Calu3 (cell line): ENCODE measurements around the gene TBXA2R. TPM values are rescaled to one million over a fixed set of nuclear protein-coding genes. Genes with fewer than 3 reads are reported as not detected.
"Not testable (repeated sequence)": the region's sequence is repeated elsewhere in the genome, so short reads cannot be mapped to it uniquely, and the experiment has no call there.

Experiments used
- BruUV-seq: library from RNA; stranded (reverse); fragments of 400-500 nt; replicated peaks from 2 replicates; lab custom pipeline; 2021; lab: Mats Ljungman, UMichigan
- CTCF ChIA-PET: fragments of 300-600 bp; sonication (Branson Sonifier 250); formaldehyde crosslinking; loops from one replicate; lab custom pipeline; 2022; ENCODE audit warnings: antibody characterized with exemption; lab: Charles Lee
- DNase-seq: peaks from one replicate; pipeline ENCODE4 v3.0.0; 2022
- H3K27ac Mint-ChIP-seq: one replicate; pipeline ENCODE4 v1.8.0; 2022; ENCODE audit warnings: mixed read lengths; ENCODE audit not compliant: unreplicated experiment
- H3K27me3 Mint-ChIP-seq: one replicate; pipeline ENCODE4 v1.8.0; 2022; ENCODE audit warnings: mixed read lengths; ENCODE audit not compliant: unreplicated experiment
- H3K36me3 Mint-ChIP-seq: one replicate; pipeline ENCODE4 v1.8.0; 2022; ENCODE audit warnings: mild to moderate bottlenecking, moderate library complexity, mixed read lengths; ENCODE audit not compliant: insufficient read depth, unreplicated experiment
- H3K4me1 Mint-ChIP-seq: one replicate; pipeline ENCODE4 v1.8.0; 2022; ENCODE audit warnings: mild to moderate bottlenecking, low read depth, mixed read lengths; ENCODE audit not compliant: unreplicated experiment
- H3K4me3 Mint-ChIP-seq: one replicate; pipeline ENCODE4 v1.8.0; 2022; ENCODE audit warnings: mild to moderate bottlenecking, low read depth, moderate library complexity, mixed read lengths; ENCODE audit not compliant: unreplicated experiment
- H3K9me3 Mint-ChIP-seq: one replicate; pipeline ENCODE4 v1.8.0; 2022; ENCODE audit warnings: low read depth, mixed read lengths; ENCODE audit not compliant: unreplicated experiment
- intact Hi-C: fragments of 100-400 bp; cut with micrococcal nuclease; formaldehyde crosslinking; loops from one replicate; pipeline ENCODE4 v1.10.0; 2022; ENCODE audit not compliant: unreplicated experiment
- total RNA-seq: library from RNA; stranded (reverse); gene quantifications from 2 replicates; pipeline ENCODE4 v1.2.3, GENCODE V29; 2022
- TF ChIP-seq, protein P1 (sequence below): fragments of 200-600 bp; IDR thresholded peaks from one replicate; pipeline ENCODE4 v1.8.0; 2022; ENCODE audit warnings: antibody characterized with exemption; ENCODE audit not compliant: unreplicated experiment

Gene TBXA2R
- total RNA-seq, 1 experiment from 2014 or later, result 0.24 TPM

DNA sequence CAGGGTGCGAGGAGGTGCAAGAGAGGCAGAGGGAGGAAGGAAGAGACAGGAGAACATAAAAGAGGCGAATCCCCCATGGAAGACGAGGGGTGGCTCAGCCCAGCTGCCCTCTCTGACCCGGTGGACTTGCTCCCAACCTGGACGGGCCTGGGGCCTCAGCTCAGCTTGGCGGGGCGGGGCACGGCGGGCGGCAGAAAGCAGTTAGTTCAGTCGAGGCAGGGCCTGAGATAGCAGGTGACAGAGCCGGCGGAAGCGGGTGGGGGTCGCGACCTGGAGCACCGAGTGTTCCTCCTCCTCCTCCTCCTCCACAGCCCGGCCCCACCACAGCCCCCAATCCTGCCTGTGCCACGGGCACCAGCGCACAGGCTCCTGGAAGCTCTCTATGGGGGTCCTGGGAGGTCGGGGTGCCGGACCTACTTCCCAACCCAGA, 26.9 kb upstream of the TBXA2R start:
- TF ChIP-seq, protein P1, sequence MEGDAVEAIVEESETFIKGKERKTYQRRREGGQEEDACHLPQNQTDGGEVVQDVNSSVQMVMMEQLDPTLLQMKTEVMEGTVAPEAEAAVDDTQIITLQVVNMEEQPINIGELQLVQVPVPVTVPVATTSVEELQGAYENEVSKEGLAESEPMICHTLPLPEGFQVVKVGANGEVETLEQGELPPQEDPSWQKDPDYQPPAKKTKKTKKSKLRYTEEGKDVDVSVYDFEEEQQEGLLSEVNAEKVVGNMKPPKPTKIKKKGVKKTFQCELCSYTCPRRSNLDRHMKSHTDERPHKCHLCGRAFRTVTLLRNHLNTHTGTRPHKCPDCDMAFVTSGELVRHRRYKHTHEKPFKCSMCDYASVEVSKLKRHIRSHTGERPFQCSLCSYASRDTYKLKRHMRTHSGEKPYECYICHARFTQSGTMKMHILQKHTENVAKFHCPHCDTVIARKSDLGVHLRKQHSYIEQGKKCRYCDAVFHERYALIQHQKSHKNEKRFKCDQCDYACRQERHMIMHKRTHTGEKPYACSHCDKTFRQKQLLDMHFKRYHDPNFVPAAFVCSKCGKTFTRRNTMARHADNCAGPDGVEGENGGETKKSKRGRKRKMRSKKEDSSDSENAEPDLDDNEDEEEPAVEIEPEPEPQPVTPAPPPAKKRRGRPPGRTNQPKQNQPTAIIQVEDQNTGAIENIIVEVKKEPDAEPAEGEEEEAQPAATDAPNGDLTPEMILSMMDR, result no peak
- H3K27me3 Mint-ChIP-seq, result no peaks in the 10 kb centered on the region
- no peaks in the 10 kb centered on the region for H3K9me3 Mint-ChIP-seq
- no peaks in the 10 kb centered on the region for H3K4me1 Mint-ChIP-seq
- DNase-seq, result no peak
- CTCF ChIA-PET, result no interaction called here
- H3K4me3 Mint-ChIP-seq, result no peak overlapping the region
- no TSS peak for BruUV-seq
- intact Hi-C loops, result no loop called here
- H3K36me3 Mint-ChIP-seq, result peaks cover 4% of the 10 kb centered on the region
- H3K27ac Mint-ChIP-seq, result no peak overlapping the region

DNA sequence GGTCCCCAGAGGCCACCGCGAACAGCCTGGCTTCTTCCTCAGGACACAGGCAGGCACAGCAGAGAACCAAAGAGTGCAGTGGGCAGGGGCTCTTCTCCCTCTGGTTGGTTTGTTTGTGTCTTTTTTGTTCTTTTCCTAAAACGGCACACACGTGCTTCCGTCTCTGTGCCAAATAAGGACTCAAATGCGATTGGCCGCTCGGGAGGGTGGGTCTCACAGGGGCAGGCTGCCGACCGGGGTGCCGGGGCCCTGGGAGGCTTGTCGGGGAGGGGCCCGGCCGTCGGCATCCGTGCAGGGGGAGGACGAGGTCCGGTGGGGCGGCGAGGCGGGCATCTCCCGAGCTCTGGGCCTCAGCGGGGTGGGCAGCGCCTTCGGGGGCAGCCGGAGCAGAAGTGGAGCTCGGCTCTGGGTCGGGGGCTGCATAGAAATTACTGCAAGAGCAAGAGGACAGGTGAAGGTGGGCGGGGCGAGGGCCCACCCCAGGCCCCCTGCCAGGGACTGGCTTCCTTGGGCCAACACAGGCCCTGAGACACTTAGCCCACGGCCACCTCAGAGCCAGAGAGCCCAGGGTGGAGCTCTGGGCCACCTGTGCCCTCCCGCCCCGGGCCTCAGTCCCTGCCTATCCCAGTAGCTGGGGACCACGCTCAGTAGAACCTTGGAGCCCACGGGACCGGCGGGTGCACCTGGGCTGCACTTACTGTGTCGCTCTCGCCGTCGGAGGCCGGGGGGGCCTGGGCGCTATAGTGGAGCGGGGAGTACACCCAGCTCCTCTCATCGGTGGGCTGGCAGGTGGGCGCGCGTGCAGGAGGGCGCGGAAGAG, 26.3 kb upstream of the TBXA2R start:
- intact Hi-C loops, result no loop called here
- no TSS peak for BruUV-seq
- no peak overlapping the region for H3K27ac Mint-ChIP-seq
- H3K36me3 Mint-ChIP-seq, result no peaks in the 10 kb centered on the region
- H3K4me1 Mint-ChIP-seq, result no peaks in the 10 kb centered on the region
- H3K4me3 Mint-ChIP-seq, result no peak overlapping the region
- TF ChIP-seq, protein P1, result no peak
- DNase-seq, result no peak
- no peaks in the 10 kb centered on the region for H3K27me3 Mint-ChIP-seq
- H3K9me3 Mint-ChIP-seq, result no peaks in the 10 kb centered on the region
- CTCF ChIA-PET, result no interaction called here

DNA sequence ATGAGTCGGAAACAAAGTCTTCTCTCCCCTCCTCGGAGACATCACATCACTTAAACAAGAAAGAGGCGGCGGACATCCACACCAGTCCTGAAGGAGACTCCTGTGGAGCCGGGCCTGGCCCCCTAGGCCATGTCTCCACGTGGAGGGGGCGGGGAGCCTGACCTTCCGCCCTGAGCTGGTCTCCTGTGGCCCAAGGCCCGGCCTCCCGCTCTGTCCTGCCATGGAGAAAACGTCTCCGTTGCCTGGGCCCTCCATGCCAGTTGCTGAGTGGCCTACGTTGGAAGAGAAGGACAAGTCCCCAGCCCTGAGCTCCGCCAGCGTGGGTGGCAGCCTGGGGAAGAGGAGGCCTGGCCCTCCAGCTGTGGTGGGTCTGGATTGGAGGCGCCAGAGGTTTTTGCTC, 25.4 kb upstream of the TBXA2R start:
- TF ChIP-seq, protein P1, result no peak
- Mint-ChIP-seq H3K27me3 (no peaks in the 10 kb centered on the region), H3K4me3 (no peak overlapping the region), H3K36me3 (peaks cover 3% of the 10 kb centered on the region), H3K4me1 (no peaks in the 10 kb centered on the region), H3K27ac (no peak overlapping the region), H3K9me3 (no peaks in the 10 kb centered on the region)
- no peak for DNase-seq
- BruUV-seq, result no TSS peak
- intact Hi-C loops, result no loop called here
- CTCF ChIA-PET, result no interaction called here

DNA sequence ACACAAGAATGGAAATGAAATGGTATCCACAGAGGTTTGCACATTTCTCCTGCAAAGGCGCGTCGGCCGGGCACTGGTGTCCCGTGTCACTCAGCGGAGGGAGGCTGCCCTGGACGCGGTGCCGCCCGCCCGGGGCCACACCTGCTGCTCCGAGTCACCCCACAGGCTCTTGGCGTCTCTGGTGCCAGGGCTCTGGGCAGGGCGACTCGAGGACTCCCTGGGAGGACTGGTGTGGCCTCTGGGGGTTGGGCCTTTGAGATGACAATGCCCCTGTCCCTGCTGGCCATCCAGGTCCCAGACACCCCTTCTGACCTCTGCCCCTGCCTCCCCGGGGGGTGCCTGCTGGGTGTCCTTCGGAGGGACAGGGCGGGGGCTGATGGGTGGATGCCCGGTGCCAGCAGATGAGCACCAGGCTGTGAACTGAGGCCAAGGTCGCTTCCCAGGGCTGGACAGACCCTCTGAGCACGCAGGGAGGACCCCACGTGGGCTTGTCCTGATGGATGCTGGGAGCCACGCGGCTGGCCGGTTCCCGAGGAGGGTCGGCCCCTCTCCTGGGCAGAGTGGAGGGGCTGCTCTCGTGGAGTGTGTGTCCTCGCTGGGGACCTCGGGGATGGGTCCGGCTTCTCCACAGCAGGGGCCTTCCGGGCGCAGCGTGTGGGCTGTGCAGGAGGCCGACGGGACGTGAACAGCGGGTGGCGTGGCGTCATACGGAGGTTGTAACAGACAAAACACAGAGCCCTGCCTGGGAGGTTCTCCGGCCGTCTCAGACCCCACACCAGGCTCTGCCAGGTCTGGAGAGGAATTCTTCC, 24.6 kb upstream of the TBXA2R start:
- intact Hi-C loops, result no loop called here
- no TSS peak for BruUV-seq
- no peak overlapping the region for H3K4me3 Mint-ChIP-seq
- DNase-seq, result no peak
- no peaks in the 10 kb centered on the region for H3K4me1 Mint-ChIP-seq
- no peaks in the 10 kb centered on the region for H3K9me3 Mint-ChIP-seq
- TF ChIP-seq, protein P1, result no peak
- no peaks in the 10 kb centered on the region for H3K27me3 Mint-ChIP-seq
- CTCF ChIA-PET, result no interaction called here
- H3K27ac Mint-ChIP-seq, result no peak overlapping the region
- H3K36me3 Mint-ChIP-seq, result peaks cover 11% of the 10 kb centered on the region

DNA sequence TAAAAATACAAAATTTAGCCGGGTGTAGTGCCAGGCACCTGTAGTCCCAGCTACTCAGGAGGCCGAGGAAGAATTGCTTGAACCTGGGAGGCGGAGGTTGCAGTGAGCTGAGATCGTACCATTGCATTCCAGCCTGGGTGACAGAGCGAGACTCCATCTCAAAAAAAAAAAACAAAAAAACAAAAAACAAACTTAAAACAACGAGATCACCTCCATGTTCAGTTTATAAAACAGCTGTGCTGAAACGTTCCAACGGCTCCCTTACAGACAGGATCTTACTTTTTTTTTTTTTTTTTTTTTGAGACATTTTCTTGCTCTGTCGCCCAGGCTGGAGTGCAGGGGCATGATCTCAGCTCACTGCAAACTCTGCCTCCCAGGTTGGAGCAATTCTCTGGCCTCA, 22.1 kb upstream of the TBXA2R start:
- H3K36me3 Mint-ChIP-seq, result peaks cover 23% of the 10 kb centered on the region
- H3K27ac Mint-ChIP-seq, H3K9me3 Mint-ChIP-seq, H3K4me1 Mint-ChIP-seq, H3K27me3 Mint-ChIP-seq, BruUV-seq, DNase-seq, H3K4me3 Mint-ChIP-seq, intact Hi-C loops: not testable (repeated sequence)
- CTCF ChIA-PET, result interaction anchor here (0.6 to 0.7 kb wide), 2 partner anchors 612 to 1647 kb away, joined by 3 to 11 read pairs; no protein-coding TSS in a partner anchor
